ENCODE measurements around the gene CST3. TPM values are rescaled to one million over a fixed set of nuclear protein-coding genes. Genes with fewer than 3 reads are reported as not detected.
"Not testable (repeated sequence)": the region's sequence is repeated elsewhere in the genome, so short reads cannot be mapped to it uniquely, and the experiment has no call there.

The CST3 gene
- polyA plus RNA-seq, 3 donors = 120 to 175 (median 175) TPM

DNA sequence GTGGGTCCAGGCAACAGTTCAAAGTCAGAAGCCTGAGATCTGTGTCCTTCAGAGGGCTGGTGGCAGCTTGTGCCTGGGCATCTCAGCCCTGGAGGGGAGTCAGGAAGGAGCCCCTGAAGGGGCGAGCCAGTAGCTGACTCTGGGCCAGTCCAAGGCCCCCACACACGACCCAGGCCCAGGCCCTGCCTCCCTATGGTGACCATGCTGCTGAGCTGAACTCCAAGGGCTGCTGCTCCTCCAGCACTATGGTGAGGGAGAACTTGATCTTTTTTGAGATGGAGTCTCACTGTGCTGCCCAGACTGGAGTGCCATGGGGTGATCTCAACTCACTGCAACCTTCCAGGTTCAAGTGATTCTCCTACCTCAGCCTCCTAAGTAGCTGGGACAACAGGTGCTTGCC, 15.2 kb upstream of the CST3 start:
- DNase-seq (ENCODE audit: extremely low read depth in 1 of 11, low read depth in 9 of 11, low spot score in 4 of 11) = no peak

DNA sequence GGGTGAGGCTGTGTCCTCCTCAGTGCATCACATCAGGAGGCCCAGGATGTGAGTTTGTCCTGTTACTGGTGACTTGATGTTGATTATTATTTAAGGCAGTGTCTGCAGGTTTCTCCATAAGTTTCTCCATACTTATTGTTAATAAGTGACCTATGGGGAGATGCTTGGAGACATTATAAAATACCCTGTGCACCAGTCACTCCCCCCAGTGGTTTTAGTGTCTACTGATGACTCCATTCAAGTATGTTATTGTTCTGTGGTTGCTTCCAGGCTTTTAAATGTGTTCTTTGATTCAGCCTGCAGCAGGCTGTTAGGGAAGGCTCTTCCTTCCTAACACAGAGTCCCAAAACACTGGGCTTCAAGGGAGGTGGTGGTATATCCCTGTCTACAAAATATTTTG, 14.6 kb upstream of the CST3 start:
- DNase-seq (ENCODE audit: extremely low read depth in 1 of 11, low read depth in 9 of 11, low spot score in 4 of 11) = no peak

DNA sequence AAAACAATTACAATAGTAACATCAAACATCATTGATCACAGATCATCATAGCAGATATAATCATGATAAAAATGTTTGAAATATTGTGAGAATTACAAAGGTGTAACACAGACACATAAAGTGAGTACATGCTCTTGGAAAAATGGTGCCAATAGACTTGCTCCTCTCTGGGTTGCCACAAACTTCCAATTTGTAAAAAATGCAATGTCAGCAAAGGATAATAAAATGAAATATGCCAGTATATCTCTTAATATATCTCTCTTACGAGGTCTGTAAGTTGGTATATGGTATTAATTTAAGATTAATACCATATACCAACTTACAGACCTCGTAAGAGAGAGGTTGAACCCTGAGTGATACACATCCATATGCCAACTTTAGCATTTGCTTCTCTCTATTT, 13.4 kb upstream of the CST3 start:
- DNase-seq (ENCODE audit: extremely low read depth in 1 of 11, low read depth in 9 of 11, low spot score in 4 of 11) = no peak

DNA sequence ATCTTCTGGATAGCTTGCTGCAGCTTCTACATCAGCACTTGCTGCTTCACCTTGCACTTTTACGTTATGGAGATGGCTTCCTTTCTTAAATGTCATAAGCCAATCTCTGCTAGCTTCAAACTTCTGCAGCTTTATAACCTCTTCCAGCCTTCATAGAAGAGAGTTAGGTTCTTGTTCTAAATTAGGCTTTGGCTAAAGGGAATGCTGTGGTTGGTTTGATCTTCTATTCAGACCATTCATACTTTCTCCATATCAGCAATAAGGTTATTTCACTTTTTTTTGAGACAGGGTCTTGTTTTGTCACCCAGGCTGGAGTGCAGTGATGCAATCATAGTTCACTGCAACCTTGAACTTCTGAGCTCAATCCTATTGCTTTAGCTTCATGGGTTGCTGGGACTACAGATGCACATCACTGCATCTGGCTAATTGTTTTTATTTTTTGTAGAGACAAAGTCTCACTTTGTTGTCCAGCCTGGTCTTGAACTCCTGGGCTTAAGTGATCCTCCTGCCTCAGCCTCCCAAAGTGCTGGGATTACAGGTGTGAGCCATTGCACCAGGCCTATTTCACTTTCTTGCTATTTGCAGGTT, 12.2 kb upstream of the CST3 start:
- no peak for DNase-seq (ENCODE audit: extremely low read depth in 1 of 11, low read depth in 9 of 11, low spot score in 4 of 11)

DNA sequence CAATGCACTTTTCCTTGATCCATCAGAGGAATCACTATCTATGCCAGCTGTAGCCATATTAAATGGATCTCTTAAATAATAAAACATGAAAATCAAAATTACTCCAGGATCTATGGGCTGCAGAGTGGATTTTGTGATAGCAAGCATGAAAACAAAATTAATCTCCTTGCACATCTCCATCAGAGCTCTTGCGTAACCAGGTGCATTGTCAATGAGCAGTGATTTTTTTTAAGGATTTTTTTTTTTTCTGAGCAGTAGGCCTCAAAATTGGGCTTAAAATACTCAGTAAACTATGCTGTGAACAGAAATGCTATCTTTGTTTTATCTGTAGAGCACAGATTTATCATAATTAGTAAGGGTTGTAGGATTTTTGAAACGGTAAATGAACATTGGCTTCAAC, 11.5 kb upstream of the CST3 start:
- DNase-seq (ENCODE audit: extremely low read depth in 1 of 11, low read depth in 9 of 11, low spot score in 4 of 11) = no peak

DNA sequence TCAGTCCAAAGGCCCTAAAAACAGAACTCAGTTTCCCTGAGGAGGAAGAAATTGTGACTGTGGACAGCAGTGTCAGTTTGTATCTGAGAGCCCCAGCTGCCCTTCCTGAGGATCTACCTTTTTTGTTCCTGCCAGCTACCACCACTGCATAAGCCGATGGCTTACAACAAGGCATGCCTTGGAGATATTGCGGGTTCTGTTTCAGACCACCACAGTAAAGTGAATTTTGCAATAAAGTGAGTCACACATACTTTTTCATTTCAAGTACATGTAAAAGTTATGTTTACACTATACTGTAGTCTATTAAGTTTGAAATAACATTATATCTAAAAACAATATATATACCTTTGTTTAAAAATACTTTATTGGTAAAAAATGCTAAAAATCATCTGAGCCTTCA, 9.6 kb upstream of the CST3 start:
- DNase-seq (ENCODE audit: extremely low read depth in 1 of 11, low read depth in 9 of 11, low spot score in 4 of 11) = no peak

DNA sequence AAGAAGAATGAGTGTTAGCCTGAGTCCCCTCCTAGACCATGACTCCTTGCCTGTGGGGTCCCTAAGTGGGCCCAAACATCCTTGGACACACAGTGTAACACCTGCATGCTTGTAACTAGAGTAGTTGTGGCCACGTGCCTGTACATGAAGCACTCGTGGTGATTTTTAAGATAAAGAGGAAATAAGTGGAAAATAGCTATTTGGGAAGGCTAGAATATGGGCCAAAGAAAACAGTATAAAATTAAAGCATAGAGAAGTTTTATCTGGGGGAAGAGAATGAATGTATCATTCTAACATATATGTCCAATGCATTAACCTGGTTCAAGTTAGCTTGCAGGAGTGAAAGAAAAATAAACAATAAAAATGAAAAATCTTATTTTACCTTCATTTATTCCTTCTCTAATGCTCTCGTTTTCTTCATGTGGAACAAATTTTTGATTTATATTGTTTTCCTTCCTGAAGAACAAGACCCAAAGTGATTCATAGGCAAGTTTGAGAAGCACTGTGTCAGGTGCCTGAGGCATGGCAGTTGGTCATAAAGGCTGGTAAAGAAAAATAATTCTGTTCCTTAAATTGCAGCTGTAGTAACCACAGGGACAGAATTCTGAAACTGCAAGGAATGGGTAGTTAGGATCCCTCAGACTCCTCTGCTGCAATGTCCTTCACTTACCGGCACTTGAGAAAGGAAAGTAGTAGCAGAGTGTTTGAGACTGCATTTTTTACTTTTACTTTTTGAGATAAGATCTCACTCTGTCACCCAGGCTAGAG, 8.5 kb upstream of the CST3 start:
- DNase-seq (ENCODE audit: extremely low read depth in 1 of 11, low read depth in 9 of 11, low spot score in 4 of 11) = no peak

DNA sequence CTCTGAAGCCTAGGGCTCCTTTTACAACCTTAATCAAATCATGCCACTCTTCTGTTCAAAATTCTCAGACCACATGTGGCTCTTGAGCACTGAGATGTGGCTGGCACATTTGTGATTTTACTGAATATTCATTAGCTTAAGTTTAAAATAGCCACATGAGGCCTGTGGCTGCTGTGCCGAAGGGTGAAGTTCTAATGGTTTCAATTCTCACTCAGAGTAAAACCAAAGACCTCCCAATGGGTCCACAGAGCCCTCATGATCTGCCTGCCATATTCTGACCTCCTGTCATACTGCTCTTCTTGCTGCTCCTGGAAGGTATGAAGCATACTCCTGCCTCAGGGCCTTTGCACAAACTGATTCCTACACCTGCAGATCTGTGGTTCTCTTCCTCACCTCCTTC, 7.8 kb upstream of the CST3 start:
- DNase-seq (ENCODE audit: extremely low read depth in 1 of 11, low read depth in 9 of 11, low spot score in 4 of 11) = no peak

DNA sequence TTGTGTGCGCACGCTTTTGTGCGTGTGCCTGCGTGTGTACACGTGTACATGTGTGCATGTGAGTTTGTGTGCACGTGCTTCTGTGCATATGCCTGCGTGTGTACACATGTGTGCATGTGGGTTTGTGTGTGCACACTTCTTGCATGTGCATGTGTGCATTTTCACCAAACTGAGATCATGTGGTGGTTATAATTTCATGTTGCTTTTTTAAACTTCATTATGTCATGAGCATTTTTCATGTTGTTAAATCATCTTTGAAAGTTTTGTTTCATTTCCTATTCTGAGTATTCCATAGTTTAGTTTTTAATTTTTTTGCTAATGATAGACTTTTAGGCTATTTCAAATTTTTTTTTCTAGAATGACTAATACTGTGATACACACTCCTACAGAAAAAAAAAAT, 6.4 kb upstream of the CST3 start:
- no peak for DNase-seq (ENCODE audit: extremely low read depth in 1 of 11, low read depth in 9 of 11, low spot score in 4 of 11)

DNA sequence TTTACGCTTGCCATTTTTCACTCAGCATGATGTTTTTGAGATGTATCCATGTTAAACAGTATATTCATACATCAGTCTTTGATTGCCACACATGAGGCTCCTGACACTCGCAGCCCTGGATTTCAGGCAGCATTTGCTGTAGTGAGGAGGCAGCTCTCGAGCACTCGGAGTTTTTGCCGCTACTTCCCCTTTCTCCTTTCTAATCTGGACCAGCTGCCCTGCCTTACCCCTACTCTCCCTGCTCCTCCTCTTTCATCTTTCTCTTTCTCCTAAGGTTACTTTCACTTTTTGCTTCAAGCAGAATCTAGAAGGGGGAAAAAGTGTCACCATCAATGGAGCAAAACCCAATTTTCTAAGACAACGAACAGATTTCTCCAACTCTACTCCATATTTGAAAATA, 5.9 kb upstream of the CST3 start:
- no peak for DNase-seq (ENCODE audit: extremely low read depth in 1 of 11, low read depth in 9 of 11, low spot score in 4 of 11)

DNA sequence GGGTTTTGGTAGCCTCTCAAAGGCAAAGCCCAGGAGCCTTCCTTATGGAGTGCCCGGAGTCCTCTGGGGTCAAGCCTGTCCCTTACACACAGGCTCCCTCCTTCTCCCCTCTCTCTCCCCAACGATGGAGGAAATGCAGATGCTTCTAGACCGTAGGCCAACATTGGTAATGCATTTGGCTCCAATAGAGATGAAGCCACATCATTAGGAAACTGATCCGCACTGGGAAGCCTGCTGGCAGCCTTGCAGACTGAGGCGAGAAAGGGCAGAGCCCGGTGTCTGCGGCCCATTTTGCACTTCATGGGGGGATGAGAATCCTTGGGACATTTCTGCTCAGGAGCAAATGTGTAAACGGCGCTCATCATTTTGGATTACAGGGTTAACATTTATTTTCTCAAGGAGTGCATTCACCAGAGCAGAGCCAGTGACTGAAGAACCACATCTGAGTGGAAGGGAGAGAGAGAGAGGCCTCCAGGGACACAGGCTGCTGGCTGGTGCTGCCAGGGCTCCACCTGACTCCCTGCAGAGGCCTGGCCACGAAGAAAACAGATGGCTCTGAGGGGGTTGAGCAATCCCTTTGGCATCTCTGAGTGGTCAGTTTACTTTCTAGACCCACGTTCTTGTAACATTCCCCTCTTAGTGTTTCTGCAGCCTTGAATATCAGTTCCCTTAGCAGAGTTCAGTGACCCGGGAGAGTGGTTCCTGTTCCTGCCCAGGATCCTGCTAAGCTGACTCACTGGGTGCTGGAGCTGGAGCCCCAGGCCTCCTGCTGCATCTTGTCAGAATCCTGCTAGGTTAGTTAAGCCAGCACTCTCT, 4.4 kb upstream of the CST3 start:
- no peak for DNase-seq (ENCODE audit: extremely low read depth in 1 of 11, low read depth in 9 of 11, low spot score in 4 of 11)

DNA sequence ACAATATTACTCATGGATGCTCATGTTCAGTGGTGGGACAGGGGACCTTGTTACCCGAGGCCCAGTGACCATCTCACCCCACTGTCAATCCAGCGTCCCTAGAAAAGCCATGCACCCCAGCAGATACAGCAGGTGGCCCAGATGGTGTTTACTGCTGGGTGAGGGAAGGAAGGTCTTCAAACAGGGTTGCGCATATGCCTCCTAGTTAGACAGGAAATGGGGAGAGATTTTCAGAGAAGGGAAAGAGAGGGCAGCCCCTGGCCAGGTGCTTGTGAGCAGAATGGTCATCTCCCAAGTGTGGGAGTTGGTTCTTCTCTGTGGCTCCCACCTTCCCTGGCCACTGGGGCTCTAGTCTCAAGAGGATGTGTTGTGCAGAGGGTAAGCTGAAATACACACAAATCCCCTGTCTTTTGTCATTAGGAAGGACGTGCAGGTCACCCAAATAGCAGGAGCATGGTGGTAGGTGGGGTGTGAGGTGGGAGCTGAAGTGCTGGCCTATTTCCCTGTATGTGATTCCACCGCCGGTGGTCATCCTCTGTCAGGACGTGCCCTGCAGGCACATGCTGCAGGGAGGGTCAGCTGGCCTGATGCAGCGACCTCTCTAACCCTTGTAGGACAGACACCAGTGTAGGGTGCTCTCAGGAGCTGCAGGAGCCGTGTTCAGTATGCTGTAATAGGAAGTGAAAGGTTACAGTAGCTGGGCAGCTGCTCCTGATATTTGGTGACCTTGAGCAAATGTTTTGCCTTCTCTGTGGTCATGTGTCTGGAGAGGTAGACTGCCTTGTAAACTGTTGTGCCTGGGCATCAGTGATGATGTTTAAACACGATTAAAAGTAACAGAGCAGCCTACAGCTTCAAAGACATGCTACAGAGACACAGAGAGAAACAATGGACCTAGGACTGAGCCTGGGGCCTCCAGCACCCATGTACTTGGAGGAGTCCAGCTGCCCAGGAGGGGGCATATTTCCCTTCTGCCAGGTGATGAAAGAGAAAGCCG, 3.2 kb upstream of the CST3 start:
- DNase-seq (ENCODE audit: extremely low read depth in 1 of 11, low read depth in 9 of 11, low spot score in 4 of 11) = no peak

DNA sequence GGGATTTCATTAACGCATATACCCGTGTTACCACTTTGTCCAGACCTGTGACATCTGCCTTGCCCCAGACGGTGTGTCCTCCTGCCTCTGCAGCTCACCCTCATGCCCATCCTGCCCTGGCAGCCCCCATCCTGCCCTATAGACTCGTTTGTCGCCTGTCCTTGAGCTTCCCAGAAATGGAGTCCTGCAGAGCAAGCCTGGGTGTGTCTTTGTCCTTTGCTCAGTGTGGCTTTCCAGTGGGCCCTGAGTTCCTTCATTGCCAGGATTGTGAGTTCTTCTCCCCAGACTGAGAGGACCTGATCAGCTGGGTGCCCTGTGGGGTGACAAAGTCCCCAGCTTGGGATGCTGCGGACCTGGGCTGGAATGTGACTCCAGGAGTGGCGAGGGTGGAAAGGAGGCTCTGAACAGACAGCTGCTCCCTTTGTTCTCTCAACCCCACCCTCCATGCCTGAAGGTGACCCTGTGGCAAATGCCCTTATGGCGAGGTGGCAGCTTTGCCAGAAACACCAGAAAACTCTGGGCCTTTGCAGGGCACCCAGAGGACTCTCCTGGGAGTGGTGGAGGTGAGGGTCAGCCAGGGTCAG, 2.4 kb upstream of the CST3 start:
- no peak for DNase-seq (ENCODE audit: extremely low read depth in 1 of 11, low read depth in 9 of 11, low spot score in 4 of 11)

DNA sequence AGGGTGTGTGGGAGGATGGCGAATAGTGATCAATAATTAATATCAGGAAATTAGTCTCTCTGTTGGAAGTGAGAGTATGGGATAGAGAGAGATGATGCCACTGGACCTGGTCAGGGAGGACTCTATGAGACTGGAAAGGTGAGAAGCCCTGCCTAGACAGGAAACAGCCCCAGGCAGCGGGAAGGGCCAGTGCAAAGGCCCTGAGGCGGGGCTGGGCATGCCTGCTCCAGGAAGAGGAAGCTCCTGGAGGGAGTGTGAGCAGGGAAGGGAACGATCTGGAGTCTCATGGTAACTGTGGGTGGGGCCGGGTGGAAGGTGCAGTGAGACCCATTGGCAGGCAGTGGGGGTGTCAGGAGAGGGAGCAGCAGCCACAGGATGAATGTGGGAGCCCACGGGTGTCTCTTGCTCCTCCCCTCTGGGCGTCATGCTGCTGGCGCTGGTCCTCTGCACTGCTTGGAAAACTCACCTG, 1.8 kb upstream of the CST3 start:
- no peak for DNase-seq (ENCODE audit: extremely low read depth in 1 of 11, low read depth in 9 of 11, low spot score in 4 of 11)

DNA sequence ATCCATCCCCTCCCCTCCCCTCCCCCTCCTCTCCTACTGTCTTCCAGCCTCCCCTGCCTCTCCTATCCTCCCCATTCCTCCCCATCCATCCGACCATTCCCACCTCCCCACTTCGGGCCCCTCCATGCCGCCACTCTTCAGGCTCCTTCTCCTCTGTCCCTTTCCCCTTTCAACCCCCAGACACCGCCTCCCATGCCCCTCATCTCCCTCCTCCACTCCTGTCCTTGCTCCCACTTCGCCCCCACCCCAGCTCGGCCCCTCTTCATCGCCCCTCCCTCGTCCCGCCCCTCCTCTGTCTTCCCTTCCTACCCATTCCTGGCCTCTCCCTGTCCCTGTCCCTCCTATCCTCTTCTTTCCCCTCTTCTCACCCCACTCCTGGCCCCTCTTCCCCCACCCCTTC, 554 bp upstream of the CST3 start:
- no peak for DNase-seq (ENCODE audit: extremely low read depth in 1 of 11, low read depth in 9 of 11, low spot score in 4 of 11)

DNA sequence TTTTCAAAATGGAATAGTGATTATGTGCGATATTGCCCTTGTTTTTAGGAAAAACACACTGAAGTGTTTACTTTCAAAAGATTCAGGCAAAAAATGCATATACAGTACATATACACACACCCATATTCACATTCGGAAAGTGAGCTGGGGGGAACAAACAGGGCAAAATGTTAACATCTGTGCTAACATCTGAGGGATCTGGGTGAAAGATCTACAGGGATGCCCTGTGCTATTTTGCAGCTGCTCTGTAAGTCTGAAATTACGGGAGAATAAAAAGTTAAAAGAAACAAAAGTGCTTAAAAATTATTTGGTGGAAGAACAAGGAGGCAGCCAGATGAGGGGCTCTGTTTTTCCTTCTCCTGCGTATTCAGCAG, 860 bp downstream of the CST3 start:
- DNase-seq (ENCODE audit: extremely low read depth in 1 of 11, low read depth in 9 of 11, low spot score in 4 of 11) = no peak

DNA sequence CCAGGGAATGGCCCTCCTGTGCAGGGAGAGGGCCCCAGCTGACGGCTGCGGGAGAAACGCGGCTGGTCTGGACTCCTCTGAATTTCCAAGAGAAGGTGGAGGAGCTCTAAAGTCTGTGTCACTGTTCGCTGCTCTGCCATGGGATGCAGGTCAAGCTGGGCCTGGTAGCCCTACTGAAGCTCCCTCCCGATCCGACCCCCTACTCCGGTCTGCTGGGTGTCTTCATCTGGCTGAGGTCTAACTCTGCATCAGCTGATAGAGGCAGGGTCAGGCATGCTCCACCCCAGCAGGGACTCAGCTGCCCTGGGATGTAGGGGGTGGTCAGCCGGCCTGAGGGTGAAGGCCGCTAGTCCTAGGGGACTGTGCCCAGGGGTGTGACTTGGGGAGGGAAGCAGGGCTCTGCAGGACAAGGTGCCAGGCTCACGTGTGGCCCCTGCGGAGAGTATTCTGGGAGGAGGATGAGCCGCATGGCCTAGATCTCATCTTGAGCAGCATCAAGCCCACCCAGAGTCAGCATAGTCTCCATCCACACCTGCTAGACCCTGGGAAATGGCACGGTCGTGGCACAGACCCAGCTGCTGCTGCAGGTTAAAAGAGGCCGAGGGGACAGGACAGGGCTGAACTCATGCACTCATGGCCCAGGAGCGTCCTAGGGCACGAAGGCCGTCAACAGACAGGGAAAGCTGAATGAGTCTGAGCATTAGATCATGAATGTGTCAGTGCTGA, 1.4 kb downstream of the CST3 start:
- no peak for DNase-seq (ENCODE audit: extremely low read depth in 1 of 11, low read depth in 9 of 11, low spot score in 4 of 11)

DNA sequence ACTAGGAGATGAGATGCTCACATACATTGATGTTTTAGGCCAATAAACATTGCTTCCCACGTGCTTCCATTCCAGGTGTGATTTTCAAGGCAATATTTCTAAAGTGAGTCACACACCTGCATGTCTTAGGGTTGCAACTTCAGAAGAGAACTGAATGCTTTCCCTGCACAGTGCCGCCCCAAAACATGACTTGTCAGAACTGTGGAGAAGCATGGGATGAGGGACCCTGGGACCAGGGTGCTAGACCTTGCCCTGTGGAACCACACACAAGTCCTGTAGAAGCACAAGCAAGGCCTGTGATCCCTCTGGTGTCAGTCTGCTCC, 2.0 kb downstream of the CST3 start:
- not testable (repeated sequence) for DNase-seq (ENCODE audit: extremely low read depth in 1 of 11, low read depth in 9 of 11, low spot score in 4 of 11)

All from renal cortex interstitium (tissue), 11 donors.